Neural progenitor cell (in vitro differentiated cells): ENCODE data around the gene HSF2BP. TPM values are rescaled to one million over a fixed set of nuclear protein-coding genes. Genes with fewer than 3 reads are reported as not detected.

ENCODE experiments used
- DNase-seq: peaks from one replicate; pipeline ENCODE4 v3.0.0-alpha.2; 2016; ENCODE audit warnings: low spot score
- H2AFZ ChIP-seq: fragments of 200-600 bp; sonication (generic); replicated peaks from 2 replicates; pipeline ENCODE4 v1.6.1; 2016; ENCODE audit warnings: antibody characterized with exemption
- H3F3A ChIP-seq: fragments of 200-600 bp; sonication (generic); 2 replicates; pipeline ENCODE4 v1.6.1; 2016; ENCODE audit warnings: antibody characterized with exemption, low read depth
- H3K27ac ChIP-seq: fragments of 200-600 bp; sonication (generic); 2 replicates; pipeline ENCODE4 v1.5.1; 2016; ENCODE audit warnings: mild to moderate bottlenecking
- H3K27me3 ChIP-seq: fragments of 200-600 bp; sonication (generic); 2 replicates; pipeline ENCODE4 v1.6.1; 2016; ENCODE audit warnings: mild to moderate bottlenecking, moderate library complexity
- H3K36me3 ChIP-seq: fragments of 200-600 bp; sonication (generic); 2 replicates; pipeline ENCODE4 v1.5.1; 2016
- H3K4me1 ChIP-seq: fragments of 200-600 bp; sonication (generic); 2 replicates; pipeline ENCODE4 v1.6.1; 2016; ENCODE audit warnings: mixed run types
- H3K4me2 ChIP-seq: fragments of 200-600 bp; sonication (generic); 2 replicates; pipeline ENCODE4 v1.6.1; 2016
- H3K4me3 ChIP-seq: fragments of 200-600 bp; sonication (generic); 2 replicates; pipeline ENCODE4 v1.5.1; 2016
- H3K79me2 ChIP-seq: fragments of 200-600 bp; sonication (generic); 2 replicates; pipeline ENCODE4 v1.6.1; 2016; ENCODE audit warnings: low read depth
- H3K9ac ChIP-seq: fragments of 200-600 bp; sonication (generic); 2 replicates; pipeline ENCODE4 v1.6.1; 2016
- H3K9me3 ChIP-seq: fragments of 200-600 bp; sonication (generic); 2 replicates; pipeline ENCODE4 v1.5.1; 2016; ENCODE audit warnings: low read depth
- H4K20me1 ChIP-seq: fragments of 200-600 bp; sonication (generic); 2 replicates; pipeline ENCODE4 v1.6.1; 2016; ENCODE audit warnings: low read depth
- H3K27ac Mint-ChIP-seq: 3 replicates; pipeline ENCODE4 v1.8.0; 2021; ENCODE audit warnings: mixed read lengths
- H3K27me3 Mint-ChIP-seq: 2 replicates; pipeline ENCODE4 v1.8.0; 2022; ENCODE audit warnings: low read depth, mild to moderate bottlenecking, inconsistent platforms, moderate library complexity, mixed read lengths; ENCODE audit not compliant: insufficient read depth
- H3K36me3 Mint-ChIP-seq: 3 replicates; pipeline ENCODE4 v1.8.0; 2021; ENCODE audit warnings: mixed read lengths
- H3K4me1 Mint-ChIP-seq: 3 replicates; pipeline ENCODE4 v1.8.0; 2021; ENCODE audit warnings: mixed read lengths
- H3K4me3 Mint-ChIP-seq: 3 replicates; pipeline ENCODE4 v1.8.0; 2021; ENCODE audit warnings: mild to moderate bottlenecking, moderate library complexity, mixed read lengths
- H3K9me3 Mint-ChIP-seq: 3 replicates; pipeline ENCODE4 v1.8.0; 2020; ENCODE audit warnings: mixed read lengths
- CTCF ChIP-seq: fragments of 200-600 bp; sonication (generic); IDR thresholded peaks from 2 replicates; pipeline ENCODE4 v1.5.1; 2017; ENCODE audit warnings: antibody characterized with exemption, mild to moderate bottlenecking
- EZH2 ChIP-seq: fragments of 200-600 bp; sonication (generic); IDR thresholded peaks from 2 replicates; pipeline ENCODE4 v1.6.1; 2017; ENCODE audit warnings: antibody characterized with exemption, mild to moderate bottlenecking, moderate library complexity
- EZH2phosphoT487 ChIP-seq: fragments of 200-600 bp; sonication (generic); IDR thresholded peaks from 2 replicates; pipeline ENCODE4 v1.6.1; 2017; ENCODE audit warnings: antibody characterized with exemption
- total RNA-seq: library from RNA; depleted of rRNA; stranded (reverse); fragments of >200 nt; gene quantifications from 2 replicates; pipeline ENCODE4 v1.2.3, GENCODE V29; 2015; ENCODE audit warnings: low replicate concordance

The HSF2BP gene
- 0.71 and 1.1 TPM in 2 replicates for total RNA-seq

GRCh38 chr21:43659136-43660000, at the start of gene HSF2BP, which contains the start of gene RRP1B:
TSS of gene HSF2BP (minus strand) at chr21:43659488. CDS start at chr21:43658096, 1,392 bp downstream.
TSS of gene RRP1B (plus strand) at chr21:43659560. CDS start at chr21:43659665, 105 bp downstream.
- H3K4me1 Mint-ChIP-seq: peaks cover 26% of the 10 kb centered on the region
- H3K27ac ChIP-seq: peak within 1 kb of the TSS; percentile 67
- TF ChIP-seq CTCF: no peak
- peak; percentile 21 for TF ChIP-seq EZH2

GRCh38 chr21:43708745-43709381, 49.6 kb upstream of the HSF2BP start:
- H3K36me3 Mint-ChIP-seq: no peaks in the 10 kb centered on the region
- peaks cover 12% of the 10 kb centered on the region for H3K4me1 Mint-ChIP-seq

More at GRCh38 chr21:43659136-43660000, at the start of gene HSF2BP, which contains the start of gene RRP1B:
- Mint-ChIP-seq H3K4me3 (peak within 1 kb of the TSS; percentile 97), H3K27ac (peak within 1 kb of the TSS; percentile 81), H3K36me3 (peaks cover 16% of the 10 kb centered on the region), H3K27me3 (peaks cover 7% of the 10 kb centered on the region), H3K9me3 (no peaks in the 10 kb centered on the region)
- peaks cover 10% of the 10 kb centered on the region for H3F3A ChIP-seq
- peaks cover 49% of the 10 kb centered on the region for H3K79me2 ChIP-seq
- H3K4me2 ChIP-seq: peak within 1 kb of the TSS; percentile 73
- H2AFZ ChIP-seq: peak within 1 kb of the TSS; percentile 71
- DNase-seq: peak; percentile 95
- H3K36me3 ChIP-seq: peaks cover 3% of the 10 kb centered on the region
- no peaks in the 10 kb centered on the region for H3K27me3 ChIP-seq
- H3K4me1 ChIP-seq: peaks cover 11% of the 10 kb centered on the region
- peak within 1 kb of the TSS; percentile 65 for H3K9ac ChIP-seq
- peaks cover 18% of the 10 kb centered on the region for H4K20me1 ChIP-seq
- peak within 1 kb of the TSS; percentile 85 for H3K4me3 ChIP-seq
- H3K9me3 ChIP-seq: no peaks in the 10 kb centered on the region

GRCh38 chr21:43707462-43707861, 48.2 kb upstream of the HSF2BP start:
- Histone ChIP-seq H3K27me3 (no peaks in the 10 kb centered on the region), H3K9me3 (no peaks in the 10 kb centered on the region), H2AFZ (no peak overlapping the region), H3F3A (peaks cover 13% of the 10 kb centered on the region), H3K79me2 (no peaks in the 10 kb centered on the region), H3K4me1 (peaks cover 12% of the 10 kb centered on the region), H3K9ac (no peak overlapping the region), H4K20me1 (no peaks in the 10 kb centered on the region), H3K27ac (no peak overlapping the region), H3K4me3 (no peak overlapping the region), H3K4me2 (no peak overlapping the region), H3K36me3 (no peaks in the 10 kb centered on the region)
- no peak overlapping the region for H3K4me3 Mint-ChIP-seq
- no peak for TF ChIP-seq CTCF
- no peak for TF ChIP-seq EZH2
- no peak for TF ChIP-seq EZH2phosphoT487
- no peak for DNase-seq
- H3K4me1 Mint-ChIP-seq: peaks cover 21% of the 10 kb centered on the region
- H3K27ac Mint-ChIP-seq: no peak overlapping the region
- no peaks in the 10 kb centered on the region for H3K36me3 Mint-ChIP-seq
- no peaks in the 10 kb centered on the region for H3K9me3 Mint-ChIP-seq
- peaks cover 11% of the 10 kb centered on the region for H3K27me3 Mint-ChIP-seq

More at GRCh38 chr21:43708745-43709381, 49.6 kb upstream of the HSF2BP start:
- Histone ChIP-seq H3K36me3 (no peaks in the 10 kb centered on the region), H3K9me3 (no peaks in the 10 kb centered on the region), H4K20me1 (no peaks in the 10 kb centered on the region), H3F3A (peaks cover under 1% of the 10 kb centered on the region), H3K27ac (no peak overlapping the region), H3K4me3 (no peak overlapping the region), H3K4me1 (no peaks in the 10 kb centered on the region), H3K27me3 (no peaks in the 10 kb centered on the region), H3K4me2 (no peak overlapping the region), H3K79me2 (no peaks in the 10 kb centered on the region), H3K9ac (no peak overlapping the region), H2AFZ (no peak overlapping the region)
- no peak for DNase-seq
- Mint-ChIP-seq H3K4me3 (peak overlapping the region; percentile 52), H3K9me3 (no peaks in the 10 kb centered on the region), H3K27ac (no peak overlapping the region), H3K27me3 (peaks cover 10% of the 10 kb centered on the region)
- no peak for TF ChIP-seq CTCF
- no peak for TF ChIP-seq EZH2
- no peak for TF ChIP-seq EZH2phosphoT487
